ENCODE data around the gene MNDA. TPM values are rescaled to one million over a fixed set of nuclear protein-coding genes. Genes with fewer than 3 reads are reported as not detected.

The MNDA gene
- total RNA-seq (not detected in 2 replicates), polyA plus RNA-seq (not detected in 2 replicates), polyA minus RNA-seq (ENCODE audit: low replicate concordance) (not detected in 2 replicates)
- not detected in 2 replicates for polyA plus RNA-seq (2012)

DNA sequence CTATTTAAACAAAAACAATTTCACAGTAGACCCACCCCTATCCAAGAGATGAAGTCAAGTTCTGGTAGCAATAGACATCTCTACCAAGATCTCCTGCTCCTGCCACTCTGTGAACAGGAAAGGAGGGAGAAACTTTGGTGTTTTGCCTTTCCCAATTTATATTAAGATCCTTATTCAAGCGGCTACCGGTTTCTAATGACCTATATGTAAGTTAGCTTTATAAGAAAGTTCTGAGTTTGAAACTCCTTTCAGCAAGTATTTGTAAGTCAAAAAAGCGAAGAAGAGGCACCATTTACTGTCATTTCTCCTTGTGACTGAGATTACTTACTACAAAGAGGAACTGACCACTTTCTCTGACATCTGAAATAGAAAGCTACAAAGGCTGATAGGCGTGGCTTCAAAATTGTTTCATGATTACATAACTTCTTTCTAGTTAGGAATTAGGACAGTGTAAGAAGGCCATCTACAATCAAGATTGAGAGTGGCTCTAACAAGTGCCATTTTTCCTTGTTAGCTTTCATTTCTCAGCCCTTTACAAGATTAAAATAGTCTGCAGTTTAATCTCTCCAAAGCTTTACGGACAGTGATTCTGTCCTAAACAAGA lies at the start of gene MNDA:
TSS of gene MNDA (plus strand) at position 448 of the 604 bp plus-strand sequence. CDS start 10,803 bp downstream, outside the sequence.
- Histone ChIP-seq H3K4me2 (ENCODE audit: extremely low read depth, insufficient read depth, low read length) (no peak within 1 kb of the TSS), H4K20me1 (ENCODE audit: control insufficient read depth, extremely low read depth, insufficient read depth, low read length) (no peaks in the 10 kb centered on the region), H3K79me2 (ENCODE audit: control insufficient read depth, insufficient read depth, low read length) (no peaks in the 10 kb centered on the region), H3K9ac (ENCODE audit: insufficient read depth, low read length) (no peak within 1 kb of the TSS), H2AFZ (ENCODE audit: low read length) (no peak within 1 kb of the TSS), H3K36me3 (ENCODE audit: control insufficient read depth, insufficient read depth, low read length) (no peaks in the 10 kb centered on the region), H3K27me3 (ENCODE audit: control insufficient read depth, insufficient read depth, low read length) (no peaks in the 10 kb centered on the region), H3K27ac (ENCODE audit: insufficient read depth, low read length) (no peak within 1 kb of the TSS), H3K9me3 (ENCODE audit: control insufficient read depth, insufficient read depth, low read depth, low read length) (no peaks in the 10 kb centered on the region), H3K4me1 (ENCODE audit: control insufficient read depth, extremely low read depth, insufficient read depth, low read length) (no peaks in the 10 kb centered on the region), H3K4me3 (replicated peaks in 1 of 4; ENCODE audit: control extremely low read depth in 1 of 4, insufficient read depth in 1 of 4, low read depth in 3 of 4, low read length in 4 of 4) (no peak within 1 kb of the TSS)
- TF ChIP-seq EZH2 (IDR thresholded peaks at IDR 0.05; ENCODE audit: low read length, missing control alignments) (no peak), CTCF (conservative IDR thresholded peaks at IDR 0.05 in 1 of 2, IDR thresholded peaks at IDR 0.05 in 1 of 2; ENCODE audit: low read depth in 1 of 2, low read length in 2 of 2) (no peak)
- no peak for DNase-seq (ENCODE audit: low read depth in 2 of 2)

DNA sequence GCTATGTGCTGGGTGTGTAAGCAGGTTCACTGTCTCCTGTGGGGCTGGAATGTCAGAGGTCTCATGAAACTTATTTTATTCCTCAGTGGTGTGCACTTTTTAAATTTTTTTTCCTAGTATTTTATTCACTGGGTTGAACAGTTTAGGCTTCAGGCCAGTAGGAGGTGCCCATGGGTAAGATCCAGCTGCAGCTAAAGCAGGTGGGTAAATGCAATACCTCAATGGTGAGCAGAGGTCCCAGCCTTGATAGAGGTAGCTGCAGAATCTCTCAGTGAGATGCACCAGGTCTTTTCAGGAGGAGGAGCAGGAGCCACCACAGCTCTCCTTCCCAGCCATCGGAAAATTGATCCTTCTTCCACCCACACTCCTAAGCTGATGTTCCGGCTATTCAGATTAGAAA lies 37.5 kb upstream of the MNDA start:
- no peak overlapping the region for H3K27ac ChIP-seq (ENCODE audit: insufficient read depth, low read length)
- no peaks in the 10 kb centered on the region for H4K20me1 ChIP-seq (ENCODE audit: control insufficient read depth, extremely low read depth, insufficient read depth, low read length)
- no peak for TF ChIP-seq EZH2 (IDR thresholded peaks at IDR 0.05; ENCODE audit: low read length, missing control alignments)
- no peak for TF ChIP-seq CTCF (conservative IDR thresholded peaks at IDR 0.05 in 1 of 2, IDR thresholded peaks at IDR 0.05 in 1 of 2; ENCODE audit: low read depth in 1 of 2, low read length in 2 of 2)
- H3K27me3 ChIP-seq (ENCODE audit: control insufficient read depth, insufficient read depth, low read length): no peaks in the 10 kb centered on the region
- no peak overlapping the region for H3K4me2 ChIP-seq (ENCODE audit: extremely low read depth, insufficient read depth, low read length)
- no peaks in the 10 kb centered on the region for H3K79me2 ChIP-seq (ENCODE audit: control insufficient read depth, insufficient read depth, low read length)
- no peak overlapping the region for H3K4me3 ChIP-seq (replicated peaks in 1 of 4; ENCODE audit: control extremely low read depth in 1 of 4, insufficient read depth in 1 of 4, low read depth in 3 of 4, low read length in 4 of 4)
- no peaks in the 10 kb centered on the region for H3K9me3 ChIP-seq (ENCODE audit: control insufficient read depth, insufficient read depth, low read depth, low read length)
- no peak overlapping the region for H2AFZ ChIP-seq (ENCODE audit: low read length)
- DNase-seq (ENCODE audit: low read depth in 2 of 2): no peak
- no peaks in the 10 kb centered on the region for H3K36me3 ChIP-seq (ENCODE audit: control insufficient read depth, insufficient read depth, low read length)
- no peaks in the 10 kb centered on the region for H3K4me1 ChIP-seq (ENCODE audit: control insufficient read depth, extremely low read depth, insufficient read depth, low read length)
- H3K9ac ChIP-seq (ENCODE audit: insufficient read depth, low read length): no peak overlapping the region

GRCh38 chr1:158794247-158794646 lies 36.9 kb upstream of the MNDA start:
- TF ChIP-seq EZH2 (IDR thresholded peaks at IDR 0.05; ENCODE audit: low read length, missing control alignments) (no peak), CTCF (conservative IDR thresholded peaks at IDR 0.05 in 1 of 2, IDR thresholded peaks at IDR 0.05 in 1 of 2; ENCODE audit: low read depth in 1 of 2, low read length in 2 of 2) (no peak)
- no peak for DNase-seq (ENCODE audit: low read depth in 2 of 2)
- Histone ChIP-seq H3K4me1 (ENCODE audit: control insufficient read depth, extremely low read depth, insufficient read depth, low read length) (no peaks in the 10 kb centered on the region), H3K79me2 (ENCODE audit: control insufficient read depth, insufficient read depth, low read length) (no peaks in the 10 kb centered on the region), H2AFZ (ENCODE audit: low read length) (no peak overlapping the region), H3K27ac (ENCODE audit: insufficient read depth, low read length) (no peak overlapping the region), H3K36me3 (ENCODE audit: control insufficient read depth, insufficient read depth, low read length) (no peaks in the 10 kb centered on the region), H3K9ac (ENCODE audit: insufficient read depth, low read length) (no peak overlapping the region), H3K27me3 (ENCODE audit: control insufficient read depth, insufficient read depth, low read length) (no peaks in the 10 kb centered on the region), H3K4me3 (replicated peaks in 1 of 4; ENCODE audit: control extremely low read depth in 1 of 4, insufficient read depth in 1 of 4, low read depth in 3 of 4, low read length in 4 of 4) (no peak overlapping the region), H3K4me2 (ENCODE audit: extremely low read depth, insufficient read depth, low read length) (no peak overlapping the region), H4K20me1 (ENCODE audit: control insufficient read depth, extremely low read depth, insufficient read depth, low read length) (no peaks in the 10 kb centered on the region), H3K9me3 (ENCODE audit: control insufficient read depth, insufficient read depth, low read depth, low read length) (no peaks in the 10 kb centered on the region)
